ENCODE measurements around the gene STH. TPM values are rescaled to one million over a fixed set of nuclear protein-coding genes. Genes with fewer than 3 reads are reported as not detected.

The STH gene
- total and polyA plus RNA-seq, 2 of the 4 experiments (the other 2 are of a cell fraction) = not detected

DNA sequence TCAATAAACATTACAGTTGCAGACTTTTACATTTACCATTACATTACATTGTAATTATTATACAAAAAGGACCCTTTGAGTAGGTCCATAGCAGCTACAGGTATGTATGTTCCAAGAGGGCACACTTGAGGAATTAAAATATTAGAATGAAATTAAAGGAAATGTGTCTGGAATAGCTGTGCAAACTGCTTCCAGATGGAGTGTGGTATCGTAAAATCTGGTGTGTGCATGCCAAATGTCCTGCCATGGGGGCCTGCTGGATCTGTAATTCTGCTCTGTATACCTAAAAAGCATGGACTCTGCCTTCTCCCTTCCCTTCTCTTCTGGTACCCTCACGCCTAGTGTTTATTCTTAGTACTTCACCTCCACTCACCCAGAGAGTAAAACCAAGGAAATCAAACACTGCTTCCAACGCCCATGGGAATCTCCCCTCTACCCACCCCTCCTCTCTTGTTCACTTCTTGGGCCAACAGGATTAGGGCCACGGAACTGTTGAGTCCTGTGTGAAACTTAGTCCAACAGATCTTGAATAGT, 38.7 kb downstream of the STH start:
- peaks cover 8% of the 10 kb centered on the region; the same call in 1 of the 2 replicates for H3K9me1 ChIP-seq (ENCODE audit: insufficient read depth, low read length)
- no peak for TF ChIP-seq POLR2A (IDR thresholded peaks at IDR 0.05; ENCODE audit: low read depth, low read length)
- TF ChIP-seq NFE2L2 (IDR thresholded peaks at IDR 0.05; ENCODE audit: low read depth, low read length) = no peak
- TF ChIP-seq RFX5 (IDR thresholded peaks at IDR 0.05; ENCODE audit: low read depth, low read length) = no peak
- TF ChIP-seq MAZ (IDR thresholded peaks at IDR 0.05; ENCODE audit: borderline replicate concordance, low read depth, low read length) = no peak
- TF ChIP-seq RCOR1 (IDR thresholded peaks at IDR 0.05; ENCODE audit: insufficient replicate concordance, low read length) = no peak
- H3K79me1 ChIP-seq (ENCODE audit: low read depth in 1 of 2, low read length in 2 of 2) = peaks cover 22 to 30% of the 10 kb centered on the region in 2 experiments
- H3K14ac ChIP-seq (replicated peaks; ENCODE audit: low read depth, low read length) = no peak overlapping the region
- DNase-seq = no peak
- no peaks in the 10 kb centered on the region for H3K9me3 ChIP-seq (ENCODE audit: control insufficient read depth, insufficient read depth, low read length)
- no peak overlapping the region for H2AFZ ChIP-seq (replicated peaks; ENCODE audit: low read length, poor library complexity)
- no peak overlapping the region for H3K4me3 ChIP-seq (ENCODE audit: insufficient read depth, low read depth, low read length)
- H2BK5ac ChIP-seq (ENCODE audit: low read depth, low read length, poor library complexity, severe bottlenecking) = no peak overlapping the region
- intact Hi-C loops (cut with micrococcal nuclease) = no loop called here
- ChIA-PET CTCF (interaction anchor here (0.9 to 1.1 kb wide), 2 partner anchors 155 to 175 kb away, joined by 3 to 4 read pairs; partner anchors contain the start of gene KANSL1), POLR2A (ENCODE audit: unreplicated experiment) (no interaction called here)
- H3K23ac ChIP-seq (ENCODE audit: low read depth, low read length) = no peak overlapping the region
- 100% methylated on average over 1 of the region's 4 CpGs; no CpG with 5 or more reads in 1 of the 2 experiments for WGBS, 2 experiments (ENCODE audit: extremely low coverage in 2 of 2, insufficient read length in 1 of 2)
- H3K56ac ChIP-seq (ENCODE audit: extremely low read depth, insufficient read depth, low read length) = no peak overlapping the region
- no peak overlapping the region for H2BK20ac ChIP-seq (ENCODE audit: low read depth, low read length)
- no peak overlapping the region for H2BK15ac ChIP-seq (ENCODE audit: low read depth, low read length)
- no peak overlapping the region for H4K5ac ChIP-seq (ENCODE audit: low read depth, low read length)
- no peak overlapping the region for H3K18ac ChIP-seq (ENCODE audit: low read depth, low read length)
- no peak overlapping the region for H2BK120ac ChIP-seq (ENCODE audit: low read depth, low read length)
- no peaks in the 10 kb centered on the region; the same call in 1 of the 2 replicates for H4K20me1 ChIP-seq (ENCODE audit: insufficient read depth, low read length)
- no peak overlapping the region for H3K27ac ChIP-seq (ENCODE audit: insufficient read depth, low read length)
- H3K4me2 ChIP-seq (ENCODE audit: low read depth, low read length) = no peak overlapping the region
- no peaks in the 10 kb centered on the region for H3K4me1 ChIP-seq (ENCODE audit: control insufficient read depth, insufficient read depth, low read length)
- in situ Hi-C loops (cut with MboI; ENCODE audit: low sequenced_read_pairs) = no loop called here
- peaks cover 55% of the 10 kb centered on the region for H3K36me3 ChIP-seq (ENCODE audit: control insufficient read depth, insufficient read depth, low read length)
- H3K27me3 ChIP-seq (ENCODE audit: control insufficient read depth, insufficient read depth, low read length) = no peaks in the 10 kb centered on the region
- no peak overlapping the region for H3K9ac ChIP-seq (ENCODE audit: low read depth, low read length)
- H4K8ac ChIP-seq (ENCODE audit: low read depth in 2 of 2, low read length in 2 of 2) = no peak overlapping the region
- no peak overlapping the region for H2AK9ac ChIP-seq (replicated peaks; ENCODE audit: low read depth, low read length, poor library complexity)
- dilution Hi-C loops (cut with HindIII; ENCODE audit: low sequenced_read_pairs, unreplicated experiment) = no loop called here
- no peak overlapping the region for H2AK5ac ChIP-seq (ENCODE audit: low read depth, low read length)
- no peak overlapping the region for H3K4ac ChIP-seq (ENCODE audit: low read depth, low read length)
- ATAC-seq (ENCODE audit: low read depth) = no peak
- no peak overlapping the region for H4K91ac ChIP-seq (ENCODE audit: insufficient read depth, low read depth, low read length)
- no TSS peak for BruUV-seq (replicated peaks)

Measured in IMR-90 (cell line).